ENCODE data around the gene CR1. TPM values are rescaled to one million over a fixed set of nuclear protein-coding genes. Genes with fewer than 3 reads are reported as not detected.

The CR1 gene
- total RNA-seq, 1 experiment from 2014 or later = 0.07 TPM

DNA sequence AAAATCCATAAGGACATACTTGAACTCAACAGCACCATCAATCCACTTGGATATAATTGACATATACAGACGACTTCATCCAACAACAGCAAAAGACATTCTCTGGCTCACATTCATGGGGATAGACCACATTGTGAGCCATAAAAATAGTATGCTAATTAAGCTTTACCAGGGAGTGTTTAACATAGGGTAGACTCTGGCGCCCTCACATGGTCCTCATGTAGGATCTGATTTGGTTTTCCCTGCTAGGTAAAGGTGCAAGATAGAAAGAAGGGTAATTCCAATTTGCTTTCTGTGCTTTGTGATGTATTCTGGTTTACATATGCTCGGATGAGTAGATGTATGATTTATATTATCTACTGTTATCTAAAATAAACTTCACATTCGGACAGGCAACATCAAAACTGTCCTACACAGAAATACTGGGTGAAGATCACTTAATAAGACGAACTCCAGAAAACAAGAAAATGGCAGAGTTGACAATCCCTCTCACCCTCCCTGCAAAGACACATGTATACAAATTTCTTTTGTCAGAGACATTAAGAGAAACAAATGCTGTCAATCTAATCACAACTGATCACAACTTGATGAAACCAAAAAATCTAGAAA is 176.7 kb downstream of the CR1 start:
- H2AFZ ChIP-seq (ENCODE audit: low read depth, low read length, poor library complexity, severe bottlenecking) = peak overlapping the region; percentile 88
- H3K4me2 ChIP-seq (ENCODE audit: low read length) = no peak overlapping the region
- H3K4me1 ChIP-seq (ENCODE audit: control insufficient read depth in 1 of 2, insufficient read depth in 2 of 2, low read length in 2 of 2) = no peaks in the 10 kb centered on the region
- ATAC-seq (peak; percentile 99), DNase-seq (ENCODE audit: low read depth, low spot score) (peak; percentile 45)
- H3K9me2 ChIP-seq (ENCODE audit: insufficient read depth) = no peaks in the 10 kb centered on the region
- H3K27me3 ChIP-seq (ENCODE audit: insufficient read depth, low read length) = no peaks in the 10 kb centered on the region
- intact Hi-C loops (cut with micrococcal nuclease) = loop anchor here (1.0 to 10.0 kb wide), 2 partner anchors 93 to 588 kb away; partner anchors contain the start of gene C4BPB
- no peaks in the 10 kb centered on the region for H3K36me3 ChIP-seq (ENCODE audit: control insufficient read depth in 1 of 2, insufficient read depth in 2 of 2, low read length in 2 of 2)
- no peak overlapping the region for H3K27ac ChIP-seq (ENCODE audit: low read depth, low read length)
- H4K20me1 ChIP-seq (ENCODE audit: insufficient read depth) = no peaks in the 10 kb centered on the region
- ChIA-PET CTCF (interaction anchor here (1.0 to 2.5 kb wide), 7 partner anchors 18 to 588 kb away, joined by 3 to 8 read pairs (median 4); no protein-coding TSS in a partner anchor), POLR2A (no interaction called here), RAD21 (ENCODE audit: low non-redundant PET in 1 of 2, low total read pairs in 2 of 2, uncharacterized antibody in 2 of 2, unreplicated experiment in 2 of 2) (no interaction called here)
- no peaks in the 10 kb centered on the region for H3K9me3 ChIP-seq (ENCODE audit: control insufficient read depth in 1 of 2, insufficient read depth in 1 of 2, low read depth in 1 of 2, low read length in 2 of 2)
- no TSS peak for BruUV-seq (replicated peaks)
- H3K9ac ChIP-seq (ENCODE audit: low read length) = no peak overlapping the region
- H3K4me3 ChIP-seq (replicated peaks in 1 of 2; ENCODE audit: low read depth in 1 of 2, low read length in 2 of 2) = no peak overlapping the region
- TF ChIP-seq CBX3 (IDR thresholded peaks at IDR 0.05; ENCODE audit: low read depth) (no peak), EGR1 (IDR thresholded peaks at IDR 0.05; ENCODE audit: low read depth) (no peak), EZH2phosphoT487 (IDR thresholded peaks at IDR 0.05; ENCODE audit: borderline replicate concordance) (no peak), RAD21 (IDR thresholded peaks at IDR 0.05; ENCODE audit: low read depth) (peak; percentile 89), CTCF (IDR thresholded peaks at IDR 0.05 in 2 of 3, conservative IDR thresholded peaks at IDR 0.05 in 1 of 3; ENCODE audit: borderline replicate concordance in 1 of 3, insufficient read depth in 1 of 3, low read depth in 2 of 3, low read length in 2 of 3) (peak; percentile 66 to 79 (median 78)), TCF7L2 (IDR thresholded peaks at IDR 0.05; ENCODE audit: borderline replicate concordance, extremely low read depth, insufficient read depth, insufficient read length) (no peak), SIN3A (IDR thresholded peaks at IDR 0.05; ENCODE audit: low read depth) (no peak), ELF1 (IDR thresholded peaks at IDR 0.05; ENCODE audit: borderline replicate concordance, low read depth) (no peak)
- no peaks in the 10 kb centered on the region for H3K79me2 ChIP-seq (ENCODE audit: insufficient read depth, low read length)

All from HCT116 (cell line).